Neural progenitor cell (in vitro differentiated cells): ENCODE results near the gene HEXD. TPM values are rescaled to one million over a fixed set of nuclear protein-coding genes. Genes with fewer than 3 reads are reported as not detected.

Experiments used
- DNase-seq: peaks from one replicate; pipeline ENCODE4 v3.0.0-alpha.2; 2016; ENCODE audit warnings: low spot score
- H2AFZ ChIP-seq: fragments of 200-600 bp; sonication (generic); replicated peaks from 2 replicates; pipeline ENCODE4 v1.6.1; 2016; ENCODE audit warnings: antibody characterized with exemption
- H3F3A ChIP-seq: fragments of 200-600 bp; sonication (generic); 2 replicates; pipeline ENCODE4 v1.6.1; 2016; ENCODE audit warnings: antibody characterized with exemption, low read depth
- H3K27ac ChIP-seq: fragments of 200-600 bp; sonication (generic); 2 replicates; pipeline ENCODE4 v1.5.1; 2016; ENCODE audit warnings: mild to moderate bottlenecking
- H3K27me3 ChIP-seq: fragments of 200-600 bp; sonication (generic); 2 replicates; pipeline ENCODE4 v1.6.1; 2016; ENCODE audit warnings: mild to moderate bottlenecking, moderate library complexity
- H3K36me3 ChIP-seq: fragments of 200-600 bp; sonication (generic); 2 replicates; pipeline ENCODE4 v1.5.1; 2016
- H3K4me1 ChIP-seq: fragments of 200-600 bp; sonication (generic); 2 replicates; pipeline ENCODE4 v1.6.1; 2016; ENCODE audit warnings: mixed run types
- H3K4me2 ChIP-seq: fragments of 200-600 bp; sonication (generic); 2 replicates; pipeline ENCODE4 v1.6.1; 2016
- H3K4me3 ChIP-seq: fragments of 200-600 bp; sonication (generic); 2 replicates; pipeline ENCODE4 v1.5.1; 2016
- H3K79me2 ChIP-seq: fragments of 200-600 bp; sonication (generic); 2 replicates; pipeline ENCODE4 v1.6.1; 2016; ENCODE audit warnings: low read depth
- H3K9ac ChIP-seq: fragments of 200-600 bp; sonication (generic); 2 replicates; pipeline ENCODE4 v1.6.1; 2016
- H3K9me3 ChIP-seq: fragments of 200-600 bp; sonication (generic); 2 replicates; pipeline ENCODE4 v1.5.1; 2016; ENCODE audit warnings: low read depth
- H4K20me1 ChIP-seq: fragments of 200-600 bp; sonication (generic); 2 replicates; pipeline ENCODE4 v1.6.1; 2016; ENCODE audit warnings: low read depth
- H3K27ac Mint-ChIP-seq: 3 replicates; pipeline ENCODE4 v1.8.0; 2021; ENCODE audit warnings: mixed read lengths
- H3K27me3 Mint-ChIP-seq: 2 replicates; pipeline ENCODE4 v1.8.0; 2022; ENCODE audit warnings: low read depth, mild to moderate bottlenecking, inconsistent platforms, moderate library complexity, mixed read lengths; ENCODE audit not compliant: insufficient read depth
- H3K36me3 Mint-ChIP-seq: 3 replicates; pipeline ENCODE4 v1.8.0; 2021; ENCODE audit warnings: mixed read lengths
- H3K4me1 Mint-ChIP-seq: 3 replicates; pipeline ENCODE4 v1.8.0; 2021; ENCODE audit warnings: mixed read lengths
- H3K4me3 Mint-ChIP-seq: 3 replicates; pipeline ENCODE4 v1.8.0; 2021; ENCODE audit warnings: mild to moderate bottlenecking, moderate library complexity, mixed read lengths
- H3K9me3 Mint-ChIP-seq: 3 replicates; pipeline ENCODE4 v1.8.0; 2020; ENCODE audit warnings: mixed read lengths
- CTCF ChIP-seq: fragments of 200-600 bp; sonication (generic); IDR thresholded peaks from 2 replicates; pipeline ENCODE4 v1.5.1; 2017; ENCODE audit warnings: antibody characterized with exemption, mild to moderate bottlenecking
- EZH2 ChIP-seq: fragments of 200-600 bp; sonication (generic); IDR thresholded peaks from 2 replicates; pipeline ENCODE4 v1.6.1; 2017; ENCODE audit warnings: antibody characterized with exemption, mild to moderate bottlenecking, moderate library complexity
- EZH2phosphoT487 ChIP-seq: fragments of 200-600 bp; sonication (generic); IDR thresholded peaks from 2 replicates; pipeline ENCODE4 v1.6.1; 2017; ENCODE audit warnings: antibody characterized with exemption
- total RNA-seq: library from RNA; depleted of rRNA; stranded (reverse); fragments of >200 nt; gene quantifications from 2 replicates; pipeline ENCODE4 v1.2.3, GENCODE V29; 2015; ENCODE audit warnings: low replicate concordance

The HEXD gene
- total RNA-seq, 1 donor from 2014 or later: 22.3 TPM

GRCh38 chr17:82394278-82394677, 23.9 kb upstream of the HEXD start:
- H3K27ac Mint-ChIP-seq: no peak overlapping the region
- H3K4me3 ChIP-seq: no peak overlapping the region
- no peaks in the 10 kb centered on the region for H3K9me3 Mint-ChIP-seq
- DNase-seq: no peak
- H3K4me2 ChIP-seq: no peak overlapping the region
- no peak overlapping the region for H3K27ac ChIP-seq
- H3K4me1 Mint-ChIP-seq: peaks cover under 1% of the 10 kb centered on the region
- H4K20me1 ChIP-seq: no peaks in the 10 kb centered on the region
- peaks cover 10% of the 10 kb centered on the region for H3K36me3 Mint-ChIP-seq
- H3K4me1 ChIP-seq: no peaks in the 10 kb centered on the region
- no peaks in the 10 kb centered on the region for H3F3A ChIP-seq
- H3K36me3 ChIP-seq: no peaks in the 10 kb centered on the region
- no peak overlapping the region for H3K9ac ChIP-seq
- TF ChIP-seq EZH2phosphoT487: no peak
- TF ChIP-seq CTCF: no peak
- no peak for TF ChIP-seq EZH2
- H2AFZ ChIP-seq: no peak overlapping the region
- no peaks in the 10 kb centered on the region for H3K9me3 ChIP-seq
- peaks cover 7% of the 10 kb centered on the region for H3K27me3 Mint-ChIP-seq
- no peaks in the 10 kb centered on the region for H3K27me3 ChIP-seq
- no peak overlapping the region for H3K4me3 Mint-ChIP-seq
- no peaks in the 10 kb centered on the region for H3K79me2 ChIP-seq

- H3K27ac Mint-ChIP-seq: peak overlapping the region; percentile 25
- H3K36me3 ChIP-seq: no peaks in the 10 kb centered on the region
Measured at GRCh38 chr17:82396601-82397435, 21.3 kb upstream of the HEXD start.

GRCh38 chr17:82397449-82398335, 20.5 kb upstream of the HEXD start:
- TF ChIP-seq EZH2: no peak
- no peak for TF ChIP-seq CTCF
- no peak for TF ChIP-seq EZH2phosphoT487
- Histone ChIP-seq H3K79me2 (no peaks in the 10 kb centered on the region), H2AFZ (no peak overlapping the region), H3F3A (no peaks in the 10 kb centered on the region), H3K9ac (no peak overlapping the region), H3K36me3 (no peaks in the 10 kb centered on the region), H3K27me3 (no peaks in the 10 kb centered on the region), H3K4me3 (no peak overlapping the region), H4K20me1 (no peaks in the 10 kb centered on the region), H3K4me1 (no peaks in the 10 kb centered on the region), H3K4me2 (no peak overlapping the region), H3K9me3 (no peaks in the 10 kb centered on the region), H3K27ac (no peak overlapping the region)
- Mint-ChIP-seq H3K4me3 (no peak overlapping the region), H3K27me3 (peaks cover 7% of the 10 kb centered on the region), H3K9me3 (no peaks in the 10 kb centered on the region), H3K4me1 (peaks cover 7% of the 10 kb centered on the region), H3K36me3 (peaks cover 13% of the 10 kb centered on the region), H3K27ac (no peak overlapping the region)
- DNase-seq: no peak

More at GRCh38 chr17:82396601-82397435, 21.3 kb upstream of the HEXD start:
- no peaks in the 10 kb centered on the region for H3K9me3 ChIP-seq
- H3K9ac ChIP-seq: no peak overlapping the region
- TF ChIP-seq EZH2 (no peak), CTCF (no peak), EZH2phosphoT487 (no peak)
- H3K4me3 ChIP-seq: no peak overlapping the region
- H3K4me3 Mint-ChIP-seq: no peak overlapping the region
- no peak overlapping the region for H2AFZ ChIP-seq
- H3K27ac ChIP-seq: no peak overlapping the region
- no peaks in the 10 kb centered on the region for H3K9me3 Mint-ChIP-seq
- H3K27me3 Mint-ChIP-seq: peaks cover 7% of the 10 kb centered on the region
- peaks cover 7% of the 10 kb centered on the region for H3K4me1 Mint-ChIP-seq
- H3K79me2 ChIP-seq: no peaks in the 10 kb centered on the region
- DNase-seq: no peak
- no peak overlapping the region for H3K4me2 ChIP-seq
- H3K4me1 ChIP-seq: no peaks in the 10 kb centered on the region
- H3F3A ChIP-seq: no peaks in the 10 kb centered on the region
- no peaks in the 10 kb centered on the region for H4K20me1 ChIP-seq
- H3K27me3 ChIP-seq: no peaks in the 10 kb centered on the region
- peaks cover 12% of the 10 kb centered on the region for H3K36me3 Mint-ChIP-seq
